ENCODE data around the gene MAGEA11.
"Not testable (repeated sequence)": the region's sequence is repeated elsewhere in the genome, so short reads cannot be mapped to it uniquely, and the experiment has no call there.

Gene MAGEA11

DNA sequence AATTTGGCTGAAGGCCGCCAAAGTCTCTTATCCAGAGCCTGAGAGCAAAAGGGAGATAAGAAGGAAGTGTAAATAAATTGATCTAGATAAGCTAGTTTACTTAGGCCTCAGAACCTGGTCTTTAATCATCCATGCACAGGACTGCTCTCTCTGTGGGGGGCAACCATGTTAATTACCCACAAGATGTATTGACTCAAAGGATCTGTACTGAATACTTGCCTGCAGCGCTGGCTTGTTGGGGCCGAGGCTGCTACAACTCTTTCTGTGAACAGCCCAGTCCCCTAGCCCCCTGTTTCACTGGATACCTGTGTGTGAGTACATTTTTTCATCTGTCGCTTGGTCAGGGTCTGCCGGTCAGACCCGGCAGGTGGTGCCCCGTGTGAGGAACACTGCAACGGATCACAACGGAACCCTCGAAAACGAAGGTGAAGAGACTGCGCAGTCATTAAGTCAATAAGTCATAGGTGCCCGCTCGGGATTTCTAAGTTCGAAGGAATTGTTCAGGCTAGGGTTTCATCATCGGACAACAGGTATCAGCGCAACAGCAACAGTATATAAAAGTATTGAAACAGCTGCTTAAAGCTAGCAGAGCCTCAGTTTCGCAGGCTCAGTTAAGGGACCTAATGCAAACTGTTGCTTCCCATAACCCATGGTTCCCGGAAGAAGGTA, 8.3 kb downstream of the MAGEA11 start:
- peak; percentile 1 for DNase-seq

DNA sequence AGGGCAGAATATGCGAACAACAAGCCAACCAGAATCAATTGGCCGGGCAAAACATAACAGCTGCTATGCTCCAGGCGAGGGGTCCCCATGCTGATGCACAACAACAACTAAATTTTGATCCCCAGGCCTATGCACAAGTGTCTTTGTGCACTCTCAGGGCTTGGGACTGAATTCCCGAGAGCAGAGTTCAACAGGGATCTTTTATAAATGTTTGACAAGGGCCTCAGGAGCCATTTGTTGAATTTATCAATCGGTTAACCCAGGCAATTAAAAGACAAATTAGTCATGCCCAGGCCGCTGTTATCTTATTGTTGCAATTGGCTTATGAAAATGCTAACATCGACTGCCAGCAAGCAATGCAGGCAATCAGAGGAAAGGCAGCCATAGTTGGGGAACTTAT, 9.4 kb downstream of the MAGEA11 start:
- DNase-seq = not testable (repeated sequence)

DNA sequence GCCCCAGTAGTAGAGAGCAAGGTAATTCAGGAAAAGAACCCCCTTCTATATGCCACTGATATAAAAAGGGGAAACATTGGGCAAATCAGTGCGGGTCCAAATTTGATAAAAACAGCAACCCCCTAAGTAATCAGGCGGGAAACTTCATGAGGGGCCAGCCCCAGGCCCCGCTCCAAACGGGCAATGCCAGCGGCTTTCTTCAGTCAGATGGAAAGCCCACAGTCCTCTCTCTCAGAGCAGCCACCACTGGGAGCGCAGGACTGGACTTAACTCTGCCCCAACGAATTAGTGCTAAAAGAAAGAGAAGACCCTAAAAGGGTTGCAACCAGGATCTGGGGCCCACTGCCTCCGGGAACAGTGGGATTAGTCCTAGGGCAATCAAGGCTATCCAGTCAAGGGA, 9.9 kb downstream of the MAGEA11 start:
- no peak for DNase-seq

DNA sequence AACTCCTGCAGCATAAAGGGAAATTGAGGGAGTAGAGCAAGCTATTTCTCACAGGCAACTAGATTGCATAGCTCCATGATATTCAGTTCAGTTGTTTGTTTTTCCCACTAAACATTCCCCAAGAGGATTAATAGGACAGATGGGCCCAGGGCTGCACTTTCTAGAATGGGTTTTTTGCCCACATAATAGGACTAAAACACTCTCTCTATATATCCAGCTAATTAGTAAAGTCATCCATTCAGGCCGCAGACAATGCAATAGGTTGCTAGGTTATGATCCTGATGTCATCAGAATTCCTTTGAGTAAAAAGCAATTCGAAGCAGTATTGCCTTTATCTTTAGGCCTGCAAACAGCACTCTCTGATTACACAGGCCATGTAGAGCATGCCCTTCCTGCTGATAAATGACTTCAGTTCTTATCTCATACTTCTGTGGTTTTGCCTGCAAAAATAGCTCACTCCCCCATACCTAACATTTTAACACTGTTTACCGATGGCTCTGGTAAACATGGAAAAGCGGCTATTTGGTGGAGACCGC, 11.8 kb downstream of the MAGEA11 start:
- DNase-seq = not testable (repeated sequence)

- DNase-seq = not testable (repeated sequence)
These were observed 15.4 kb downstream of the MAGEA11 start for GRCh38 chrX:149727308-149727707.

DNA sequence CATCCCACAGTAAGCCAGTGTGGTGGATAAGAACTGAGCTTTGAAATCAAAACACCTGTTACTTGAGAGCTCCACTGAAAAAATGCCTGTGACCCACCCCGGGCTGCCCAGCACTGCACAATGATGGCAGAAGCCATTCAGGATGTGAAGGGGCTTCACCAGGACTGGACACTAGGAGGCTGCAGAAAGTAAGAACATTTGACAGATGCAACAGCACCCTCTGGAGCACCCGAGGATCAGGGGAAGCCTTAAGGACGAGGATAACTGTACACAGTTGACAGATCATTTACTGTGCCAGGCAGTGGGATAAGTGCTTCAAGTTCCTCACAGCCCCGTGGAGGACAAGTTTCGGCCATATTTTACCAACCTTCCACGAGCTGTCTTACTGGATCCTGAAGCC, 30.4 kb downstream of the MAGEA11 start:
- not testable (repeated sequence) for DNase-seq

DNA sequence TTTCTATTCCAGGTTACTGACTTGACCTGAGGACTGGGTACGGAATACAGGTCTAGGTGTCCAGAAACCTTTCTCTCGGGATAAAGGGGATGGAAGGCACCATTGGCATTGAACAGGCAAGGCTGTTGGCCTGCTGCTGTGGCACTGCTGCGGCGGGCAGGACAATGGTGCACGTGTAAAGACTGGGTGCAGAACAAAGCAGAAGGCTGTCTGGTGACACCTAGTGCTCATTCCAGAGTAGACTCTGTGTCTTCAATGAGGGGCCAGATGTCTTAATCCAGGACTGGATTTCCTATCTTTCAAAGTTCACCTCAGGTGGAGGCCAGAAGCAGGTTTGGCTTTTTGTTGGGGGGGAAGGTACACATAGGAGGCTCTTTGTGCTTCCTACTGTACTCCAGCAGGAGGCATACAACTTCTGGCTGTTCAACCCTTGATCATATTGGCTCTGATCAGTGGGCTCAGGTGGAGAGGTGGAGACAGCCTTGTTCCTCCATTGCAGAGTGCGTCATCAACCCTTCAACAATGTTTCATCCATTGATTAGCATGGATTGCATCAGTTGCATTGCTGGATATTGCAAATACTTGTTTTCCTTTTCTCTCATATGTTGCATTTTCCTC, 34.6 kb downstream of the MAGEA11 start:
- DNase-seq = not testable (repeated sequence)

- no peak for DNase-seq
These were observed 45.6 kb downstream of the MAGEA11 start for GRCh38 chrX:149757206-149758067.

GRCh38 chrX:149758068-149758714, 46.3 kb downstream of the MAGEA11 start:
- no peak for DNase-seq

DNA sequence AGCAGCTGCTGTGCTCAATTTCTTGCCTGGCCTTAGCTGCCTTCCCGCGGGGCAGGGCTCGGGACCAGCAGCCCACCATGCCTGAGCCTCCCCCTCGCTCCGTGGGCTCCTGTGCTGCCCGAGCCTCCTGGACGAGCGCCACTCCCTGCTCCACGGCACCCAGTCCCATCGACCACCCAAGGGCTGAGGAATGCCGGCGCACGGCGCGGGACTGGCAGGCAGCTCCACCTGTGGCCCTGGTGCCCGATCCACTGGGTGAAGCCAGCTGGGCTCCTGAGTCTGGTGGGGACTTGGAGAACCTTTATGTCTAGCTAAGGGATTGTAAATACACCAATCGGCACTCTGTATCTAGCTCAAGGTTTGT, 46.8 kb downstream of the MAGEA11 start:
- DNase-seq = not testable (repeated sequence)

GRCh38 chrX:149759824-149760223, 48.0 kb downstream of the MAGEA11 start:
- DNase-seq = no peak

DNA sequence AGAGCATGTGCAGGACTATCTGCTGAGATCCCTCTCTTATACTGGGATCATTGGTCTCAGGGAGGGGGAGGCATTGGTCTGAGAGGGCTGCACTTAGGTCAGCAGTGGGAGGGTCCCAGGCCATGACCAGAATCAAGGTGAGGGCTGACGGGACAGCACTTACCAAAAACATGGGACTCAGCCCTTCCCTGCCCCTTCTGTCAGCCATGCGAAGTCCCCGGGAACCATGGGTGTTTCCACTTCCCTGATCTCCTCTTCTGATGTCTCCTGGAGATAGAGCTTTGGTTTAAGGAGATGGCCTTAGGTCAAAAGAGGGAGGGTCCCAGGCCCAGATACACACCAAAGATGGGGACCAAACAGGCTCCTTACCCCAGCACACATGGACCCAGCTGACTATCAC, 49.1 kb downstream of the MAGEA11 start:
- no peak for DNase-seq

DNA sequence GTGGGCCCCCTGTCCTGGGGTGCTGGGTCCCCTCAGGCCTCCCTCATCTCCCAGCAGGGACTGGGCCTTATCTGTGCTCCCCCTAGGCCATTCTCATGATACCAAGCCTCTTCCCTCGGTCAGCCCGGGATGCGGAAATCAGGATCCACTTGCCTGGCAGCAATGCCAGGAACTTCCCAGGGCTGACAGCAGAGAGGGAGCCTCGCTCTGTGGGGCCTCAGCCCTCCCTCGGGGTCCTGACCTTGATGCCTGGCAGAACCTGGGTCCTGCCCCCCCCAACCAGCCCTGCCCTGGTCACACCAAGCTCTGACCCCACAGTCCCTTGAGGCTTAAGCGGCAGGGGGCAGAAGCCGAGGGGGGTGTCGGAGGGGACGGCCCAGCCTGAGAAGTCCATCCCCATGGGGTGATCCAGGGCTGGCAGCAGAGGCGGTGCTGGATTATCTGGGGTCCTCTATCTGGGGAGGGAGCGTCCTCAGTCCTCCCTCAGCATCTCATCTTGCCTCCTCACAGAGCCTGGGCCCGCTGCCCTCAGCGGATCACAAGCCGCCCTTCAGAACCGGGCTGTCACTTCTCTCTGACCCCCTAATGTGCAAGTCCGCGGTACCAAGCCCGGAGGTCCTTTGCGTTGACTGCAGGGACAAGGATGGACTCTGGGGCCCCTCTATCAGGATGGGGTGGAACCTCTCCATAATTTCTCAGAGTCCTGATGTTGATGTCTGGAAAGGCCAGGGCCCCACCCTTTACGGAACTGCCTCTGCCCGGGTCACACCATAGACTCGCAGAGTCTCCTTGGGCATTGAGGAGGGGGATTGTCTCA, 50.2 kb downstream of the MAGEA11 start:
- not testable (repeated sequence) for DNase-seq

DNA sequence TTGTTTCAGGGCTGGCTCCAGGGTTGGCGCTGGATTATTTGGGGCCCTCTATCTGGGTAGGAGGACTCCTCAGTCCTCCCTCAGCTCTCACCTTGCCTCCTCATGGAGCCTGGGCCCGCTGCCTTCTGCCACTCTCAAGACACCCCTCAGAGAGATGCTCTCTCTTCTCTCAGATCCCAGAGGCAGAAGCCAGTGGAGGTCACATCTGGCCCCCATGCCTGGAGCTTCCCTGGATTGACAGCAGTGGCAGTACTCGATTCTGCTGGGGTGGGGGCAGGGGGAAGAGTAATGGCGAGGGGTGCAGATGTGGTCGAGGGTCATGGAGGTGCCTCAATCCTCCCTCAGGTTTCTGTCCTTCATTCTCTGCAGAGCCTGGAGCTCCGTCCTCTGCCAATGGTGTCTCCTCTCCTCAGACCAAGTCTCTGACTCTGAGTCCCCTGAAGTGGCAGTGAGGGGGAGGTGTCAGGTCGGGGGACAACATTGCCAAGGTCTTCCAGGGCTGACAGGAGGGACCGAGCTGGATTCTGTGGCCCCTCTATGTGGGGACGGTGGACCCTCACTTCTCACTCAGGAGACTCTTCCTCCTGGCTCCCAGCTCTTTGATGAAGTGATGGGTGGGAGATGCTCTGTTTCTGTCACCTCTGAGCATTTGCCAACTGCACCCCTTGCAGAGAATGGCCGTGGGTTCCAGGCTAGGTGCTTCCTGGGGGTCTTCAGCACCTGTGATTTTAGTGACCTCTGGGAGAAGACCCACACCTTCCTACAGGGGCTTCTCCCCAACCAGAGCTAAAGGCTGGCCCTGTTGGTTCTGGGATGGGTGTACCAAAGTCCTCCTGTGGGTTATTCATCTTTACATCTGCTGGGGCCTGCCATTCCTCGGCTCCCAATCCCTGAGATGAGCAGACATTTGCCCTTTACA, 51.1 kb downstream of the MAGEA11 start:
- no peak for DNase-seq
